ENCODE results near the gene RAD18.

Gene RAD18

GRCh38 chr3:8964436-8965370, 1.4 kb upstream of the RAD18 start:
- DNase-seq (ENCODE audit: low spot score): peak; percentile 34

- DNase-seq (ENCODE audit: low spot score): peak; percentile 70
These were observed 928 bp downstream of the RAD18 start for GRCh38 chr3:8962226-8962861.

DNA sequence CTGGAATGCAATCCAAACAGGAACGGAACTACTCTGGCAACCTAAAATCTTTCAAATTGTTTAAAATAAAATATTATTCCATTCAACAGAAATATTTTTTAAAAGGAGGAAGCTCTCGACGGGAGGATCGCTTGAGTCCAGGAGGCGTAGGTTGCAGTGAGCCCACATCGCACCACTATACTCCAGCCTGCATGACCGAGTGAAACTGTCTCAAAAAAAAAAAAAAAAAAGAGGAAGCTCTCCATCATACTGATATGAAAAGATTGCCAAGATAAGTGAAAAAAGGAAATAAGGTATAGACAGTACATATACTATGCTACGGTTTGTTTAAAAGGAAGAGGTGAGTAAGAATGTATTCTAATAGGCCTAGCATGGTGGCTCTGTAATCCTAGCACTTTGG, 3.6 kb downstream of the RAD18 start:
- no peak for DNase-seq (ENCODE audit: low spot score)

- no peak for DNase-seq (ENCODE audit: low spot score)
These were observed 8.1 kb downstream of the RAD18 start for GRCh38 chr3:8954938-8955763.

GRCh38 chr3:8953313-8953712, 10.0 kb downstream of the RAD18 start:
- DNase-seq (ENCODE audit: low spot score): no peak

DNA sequence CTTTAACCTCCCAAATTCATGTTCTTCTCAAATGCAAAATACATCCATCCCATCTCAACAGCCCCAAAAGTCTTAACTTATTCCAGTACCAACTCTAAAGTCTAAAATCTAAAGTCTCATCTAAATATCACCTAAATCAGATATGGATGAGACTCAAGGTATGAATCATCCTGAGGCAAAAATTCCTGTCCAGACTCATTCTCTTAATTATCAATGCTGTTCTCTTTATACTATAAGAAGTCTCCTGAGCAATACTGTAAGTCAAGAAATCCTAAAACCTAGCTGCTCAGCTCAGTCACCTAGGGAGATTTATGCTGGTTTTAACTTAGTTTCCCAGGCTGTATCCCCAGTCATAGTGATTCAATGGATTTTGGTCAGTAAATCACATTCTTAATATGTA, 11.1 kb downstream of the RAD18 start:
- DNase-seq (ENCODE audit: low spot score): no peak

- DNase-seq (ENCODE audit: low spot score): no peak
These were observed 17.2 kb downstream of the RAD18 start for GRCh38 chr3:8945890-8946600.

GRCh38 chr3:8942746-8943488, 20.4 kb downstream of the RAD18 start:
- DNase-seq (ENCODE audit: low spot score): no peak

DNA sequence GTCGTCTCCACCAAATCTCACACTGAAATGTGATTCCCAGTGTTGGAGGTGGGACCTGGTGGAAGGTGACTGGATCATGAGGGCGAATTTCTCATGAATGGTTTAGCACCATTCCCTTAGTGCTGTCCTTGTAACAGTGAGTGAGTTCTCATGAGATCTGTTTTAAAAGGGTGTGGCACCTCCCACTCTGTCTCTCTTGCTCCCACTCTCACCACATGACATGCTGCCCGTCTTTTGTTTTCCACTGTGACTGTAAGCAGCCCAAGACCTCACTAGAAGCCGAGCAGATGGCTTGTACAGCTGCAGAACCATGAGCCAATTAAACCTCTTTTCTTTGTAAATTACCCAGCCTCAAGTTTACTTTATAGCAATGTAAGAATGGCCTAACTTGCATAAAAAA, 21.2 kb downstream of the RAD18 start:
- no peak for DNase-seq (ENCODE audit: low spot score)

DNA sequence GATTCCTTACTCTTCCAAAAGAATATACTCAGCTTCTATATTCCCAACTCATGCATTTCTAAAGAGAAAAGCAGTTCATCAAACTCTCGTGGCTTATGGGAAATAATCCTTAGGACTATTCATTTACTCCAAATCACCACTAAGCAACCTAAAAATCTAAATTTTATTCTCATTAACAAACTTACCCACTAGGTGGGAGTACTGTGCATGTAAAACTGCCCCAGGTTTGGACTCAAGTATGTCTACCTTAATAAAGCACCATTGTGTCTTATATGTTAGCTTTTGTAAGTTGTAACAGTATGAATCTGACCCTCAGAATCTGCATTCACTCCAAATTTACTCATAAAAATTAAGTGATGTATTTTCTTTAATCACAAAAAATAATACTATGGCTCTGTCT, 25.3 kb downstream of the RAD18 start:
- peak; percentile 65 for DNase-seq (ENCODE audit: low spot score)

- peak; percentile 78 for DNase-seq (ENCODE audit: low spot score)
These were observed 25.9 kb downstream of the RAD18 start for GRCh38 chr3:8937064-8938020.

DNA sequence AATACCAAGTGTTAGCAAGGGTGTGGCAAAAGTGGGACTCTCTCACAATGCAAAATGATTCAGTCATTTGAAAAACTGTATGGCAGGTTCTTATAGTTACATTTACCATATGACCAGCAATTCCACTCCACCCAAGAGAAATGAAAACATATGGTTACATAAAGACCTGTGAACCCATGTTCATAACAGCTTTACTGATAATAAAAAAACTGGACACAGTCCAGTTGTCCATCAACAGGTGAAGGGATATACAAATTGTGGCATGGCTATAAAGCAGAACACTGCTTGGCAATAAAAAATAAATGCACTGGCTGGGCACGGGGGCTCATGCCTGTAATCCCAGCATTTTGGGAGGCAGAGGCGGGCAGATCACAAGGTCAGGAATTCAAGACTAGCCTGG, 30.8 kb downstream of the RAD18 start:
- DNase-seq (ENCODE audit: low spot score): no peak

DNA sequence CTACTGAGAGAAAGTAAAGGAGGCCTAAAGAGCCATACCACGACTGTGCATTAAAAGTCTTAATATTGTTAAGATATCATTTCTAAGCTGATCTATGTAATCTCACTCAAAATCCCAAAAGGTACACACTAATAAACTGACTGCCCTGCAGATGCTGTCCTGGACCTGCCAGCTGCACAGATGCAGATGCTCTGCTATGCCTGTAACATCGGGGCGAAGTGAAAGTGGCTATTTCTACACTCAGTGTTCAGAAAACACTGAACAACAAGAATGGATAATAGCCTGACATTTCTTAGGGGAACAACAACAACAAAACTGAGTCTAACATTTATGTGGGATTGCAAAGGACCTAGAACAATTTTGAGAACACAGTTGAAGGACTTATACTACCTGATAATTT, 31.9 kb downstream of the RAD18 start:
- DNase-seq (ENCODE audit: low spot score): no peak

- DNase-seq (ENCODE audit: low spot score): no peak
These were observed 33.4 kb downstream of the RAD18 start for GRCh38 chr3:8929860-8930259.

GRCh38 chr3:8914491-8914890, 48.8 kb downstream of the RAD18 start:
- no peak for DNase-seq (ENCODE audit: low spot score)

DNA sequence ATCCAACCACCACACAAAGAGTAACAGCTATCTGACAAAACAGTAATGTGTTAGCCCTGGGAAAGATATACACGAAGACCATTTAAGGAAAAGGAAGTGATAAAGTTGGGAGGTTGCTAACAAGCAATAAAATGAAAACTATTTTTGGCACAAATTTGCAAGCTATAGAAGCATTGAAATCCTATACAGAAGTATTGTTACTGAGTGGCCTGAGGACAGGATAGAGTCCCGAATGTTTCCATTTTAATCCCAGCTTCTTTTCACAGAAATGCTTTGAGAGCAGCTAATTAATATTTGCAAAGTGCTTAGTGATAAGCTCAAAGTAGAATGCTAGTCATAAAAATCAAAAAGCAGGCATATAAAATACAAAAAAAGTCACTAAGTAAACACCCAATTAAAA, 51.5 kb downstream of the RAD18 start:
- no peak for DNase-seq (ENCODE audit: low spot score)

GRCh38 chr3:8909160-8909559, 54.1 kb downstream of the RAD18 start:
- no peak for DNase-seq (ENCODE audit: low spot score)

DNA sequence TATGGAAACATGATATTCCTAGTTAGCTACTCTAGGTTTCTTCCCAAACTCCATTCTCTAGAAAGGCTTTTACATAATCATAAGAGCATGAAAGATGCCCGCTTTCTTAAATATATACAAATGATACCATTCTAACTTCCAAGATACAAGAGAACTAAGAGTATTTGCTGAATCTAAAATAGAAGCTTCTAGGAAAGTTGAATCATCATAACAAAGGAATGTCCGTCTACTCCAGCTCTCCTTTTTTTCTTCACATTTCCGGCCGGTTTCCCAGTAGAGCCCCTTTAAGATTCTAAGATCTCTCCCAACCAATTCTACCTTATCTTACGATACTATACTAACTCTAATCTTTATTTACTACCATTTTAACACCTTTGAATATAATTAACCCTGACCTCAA, 60.1 kb downstream of the RAD18 start:
- DNase-seq (ENCODE audit: low spot score): no peak

DNA sequence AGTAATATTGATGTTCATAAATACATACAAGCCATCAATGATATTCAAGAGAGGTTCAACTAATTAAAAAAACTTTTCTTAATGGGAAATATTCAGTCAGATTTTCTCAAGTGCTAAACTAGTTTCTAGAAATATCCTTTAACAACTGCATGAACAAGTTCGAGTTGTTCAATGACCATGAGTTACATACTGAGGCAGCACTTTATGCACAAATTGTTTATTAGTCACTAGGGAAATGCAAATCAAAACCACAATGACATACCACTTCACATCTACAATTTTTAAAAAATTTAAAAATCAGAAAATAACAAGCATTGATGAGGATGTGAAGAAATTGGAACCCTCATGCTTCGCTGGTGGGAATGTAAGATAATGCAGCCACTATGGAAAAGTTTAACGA, 62.4 kb downstream of the RAD18 start:
- DNase-seq (ENCODE audit: low spot score): no peak

DNA sequence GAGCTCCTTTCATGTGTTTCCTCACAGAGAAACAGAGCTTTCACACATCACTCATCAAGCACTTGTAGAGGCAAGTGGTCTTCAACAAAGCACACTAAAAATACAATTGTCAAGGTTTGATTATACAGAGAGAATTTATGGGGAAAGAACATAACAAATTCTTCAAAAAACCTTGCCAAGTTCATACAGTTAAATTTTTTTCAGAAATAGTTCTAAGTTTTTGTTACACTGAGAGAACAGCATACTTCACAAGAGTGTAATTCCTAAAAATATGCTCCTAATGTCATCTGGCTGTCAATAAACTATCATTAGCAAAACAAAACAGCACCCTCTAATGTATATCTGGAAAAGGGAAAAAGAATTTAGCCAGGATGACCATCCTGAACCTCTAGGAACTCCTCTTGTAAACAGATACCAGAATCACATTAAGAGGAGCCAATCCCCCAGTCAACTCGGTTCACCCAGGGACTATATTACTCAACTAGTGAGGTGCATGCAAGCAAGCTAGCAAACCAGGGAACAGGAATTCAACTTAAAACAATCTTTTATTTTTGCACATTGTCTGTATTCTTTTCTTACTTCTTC, 63.3 kb downstream of the RAD18 start:
- DNase-seq (ENCODE audit: low spot score): no peak
